GM18858 (cell line): ENCODE data around the gene PLP1.
"Not testable (repeated sequence)": the region's sequence is repeated elsewhere in the genome, so short reads cannot be mapped to it uniquely, and the experiment has no call there.

Experiments
- ATAC-seq: cut with Tn5 transposase; IDR thresholded peaks from one replicate; pipeline ENCODE4 v1.9.1; 2021; ENCODE audit not compliant: unreplicated experiment

PLP1 gene

GRCh38 chrX:103776546-103776945 lies at the start of gene PLP1:
PLP1 (plus strand) TSS chrX:103776840; CDS start chrX:103776996, 156 bp downstream.
- no peak for ATAC-seq

- no peak for ATAC-seq
These were observed 49.5 kb upstream of the PLP1 start for GRCh38 chrX:103727115-103727514.

GRCh38 chrX:103729015-103729414 lies 47.6 kb upstream of the PLP1 start:
- ATAC-seq = no peak

GRCh38 chrX:103730147-103730795 lies 46.4 kb upstream of the PLP1 start:
- no peak for ATAC-seq

GRCh38 chrX:103730796-103731493 lies 45.7 kb upstream of the PLP1 start:
- no peak for ATAC-seq

- no peak for ATAC-seq
These were observed 43.6 kb upstream of the PLP1 start for GRCh38 chrX:103733017-103733416.

- no peak for ATAC-seq
These were observed 42.4 kb upstream of the PLP1 start for GRCh38 chrX:103734125-103734760.

GRCh38 chrX:103737696-103738095 lies 38.9 kb upstream of the PLP1 start:
- no peak for ATAC-seq

- ATAC-seq = no peak
These were observed 37.2 kb upstream of the PLP1 start for GRCh38 chrX:103739421-103739820.

GRCh38 chrX:103741879-103742278 lies 34.8 kb upstream of the PLP1 start:
- no peak for ATAC-seq

GRCh38 chrX:103742339-103742738 lies 34.3 kb upstream of the PLP1 start:
- ATAC-seq = no peak

GRCh38 chrX:103747163-103747562 lies 29.5 kb upstream of the PLP1 start:
- no peak for ATAC-seq

- ATAC-seq = no peak
These were observed 22.2 kb upstream of the PLP1 start for GRCh38 chrX:103754401-103754800.

GRCh38 chrX:103756736-103757135 lies 19.9 kb upstream of the PLP1 start:
- no peak for ATAC-seq

- no peak for ATAC-seq
These were observed 18.1 kb upstream of the PLP1 start for GRCh38 chrX:103758555-103758954.

- ATAC-seq = not testable (repeated sequence)
These were observed 13.1 kb upstream of the PLP1 start for GRCh38 chrX:103763541-103763940.

GRCh38 chrX:103766813-103767555 lies 9.7 kb upstream of the PLP1 start:
- not testable (repeated sequence) for ATAC-seq

GRCh38 chrX:103773445-103773844 lies 3.2 kb upstream of the PLP1 start:
- ATAC-seq = no peak

GRCh38 chrX:103774070-103774642 lies 2.5 kb upstream of the PLP1 start:
- no peak for ATAC-seq

GRCh38 chrX:103779141-103779789 lies 2.6 kb downstream of the PLP1 start:
- no peak for ATAC-seq
